HG03045 (cell line): ENCODE measurements around the gene PSMB11.
A peak's percentile ranks its signal among the peaks of the same experiment; 100 is the strongest.

Experiments used
- ATAC-seq: cut with Tn5 transposase; IDR thresholded peaks from one replicate; pipeline ENCODE4 v1.9.1; 2021; ENCODE audit warnings: mild to moderate bottlenecking, moderate library complexity; ENCODE audit not compliant: unreplicated experiment

PSMB11 gene

DNA sequence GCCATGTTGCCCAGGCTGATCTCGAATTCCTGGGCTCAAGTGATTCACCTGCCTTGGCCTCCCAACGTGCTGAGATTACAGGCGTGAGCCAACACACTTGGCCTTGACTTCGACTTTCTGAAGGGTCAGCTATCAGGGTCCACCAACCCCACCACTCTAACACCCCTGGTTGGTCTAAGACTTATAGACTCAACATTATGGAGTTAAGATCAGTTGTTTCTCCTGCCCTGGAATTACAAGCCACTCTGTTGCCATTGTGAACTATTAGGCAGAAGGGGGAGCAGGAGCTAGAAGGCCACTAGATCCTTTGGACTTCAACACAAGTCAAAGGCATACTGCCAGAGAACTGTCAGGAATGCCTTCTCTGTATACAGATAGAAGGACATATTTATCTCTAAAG is 1.9 kb upstream of the PSMB11 start:
- ATAC-seq, result no peak

- ATAC-seq, result no peak
Measured at GRCh38 chr14:23041729-23042128, 283 bp upstream of the PSMB11 start.

DNA sequence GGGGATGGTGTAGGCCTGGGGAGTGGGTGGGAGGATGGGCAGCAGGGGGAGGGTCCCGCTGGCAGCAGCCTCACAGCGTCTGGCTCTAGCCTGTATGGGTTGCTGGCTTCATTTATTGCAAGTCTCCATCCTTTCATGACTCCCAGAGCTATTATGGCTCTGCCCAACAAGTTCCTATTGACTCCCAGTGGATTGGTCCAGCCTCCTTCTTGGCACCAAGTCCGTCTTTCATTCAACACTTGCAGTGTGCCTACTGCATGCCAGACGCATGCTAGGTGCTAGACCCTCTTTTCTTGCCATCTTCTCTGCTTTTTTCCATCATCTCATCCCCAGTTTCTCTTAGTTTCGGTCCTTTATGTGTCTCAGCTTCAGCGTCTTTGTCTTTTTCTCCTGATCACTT is 1.1 kb downstream of the PSMB11 start:
- no peak for ATAC-seq

- no peak for ATAC-seq
Measured at GRCh38 chr14:23043754-23044153, 1.7 kb downstream of the PSMB11 start.

GRCh38 chr14:23044840-23045239 is 2.8 kb downstream of the PSMB11 start:
- ATAC-seq, result no peak

DNA sequence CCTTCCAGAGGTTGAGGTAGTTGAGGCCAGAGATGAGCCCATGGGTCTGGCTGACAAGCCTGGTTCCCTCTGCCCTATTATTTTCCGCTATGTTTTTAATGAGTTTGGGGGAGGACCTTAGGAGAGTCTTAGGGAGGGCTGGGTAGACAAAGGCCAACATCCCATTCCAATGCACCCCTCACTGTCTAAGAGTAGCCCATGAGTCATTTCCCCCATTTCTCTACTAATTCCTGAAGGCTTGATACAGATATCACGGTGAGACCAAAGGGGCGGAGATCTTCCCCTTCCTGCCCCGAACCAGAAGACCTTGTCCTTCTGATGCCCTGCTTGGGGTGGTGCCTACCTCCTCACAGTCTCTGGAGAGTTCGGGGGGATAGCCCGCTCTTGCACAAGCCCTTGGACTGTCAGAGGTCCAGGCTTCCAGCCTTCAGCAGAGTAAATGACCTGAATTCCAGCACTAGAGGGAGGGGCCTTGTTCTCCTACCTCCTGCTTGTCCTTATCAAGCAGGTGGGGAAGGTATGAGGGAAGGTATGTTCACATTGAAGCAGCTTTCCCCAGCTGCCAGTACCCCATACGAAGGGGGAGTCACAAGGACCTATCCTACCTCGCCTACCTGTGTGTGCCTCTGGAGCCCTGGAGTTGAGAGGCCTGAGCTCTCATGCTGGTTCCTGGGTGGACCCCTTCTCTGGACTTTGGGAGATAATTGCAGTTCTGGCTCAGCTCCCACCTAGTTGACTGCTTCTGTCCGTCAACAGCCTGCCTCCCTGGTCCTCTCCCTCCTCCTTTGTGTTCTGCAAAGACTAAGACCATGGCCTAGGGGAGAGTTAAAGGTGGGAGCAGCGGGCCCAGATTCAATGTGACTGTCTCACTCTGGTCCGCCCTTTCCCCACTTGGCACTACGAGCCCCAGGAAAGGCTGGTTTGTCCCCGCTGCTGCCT is 3.7 kb downstream of the PSMB11 start:
- no peak for ATAC-seq

GRCh38 chr14:23047034-23047634 is 5.1 kb downstream of the PSMB11 start:
- ATAC-seq, result no peak

DNA sequence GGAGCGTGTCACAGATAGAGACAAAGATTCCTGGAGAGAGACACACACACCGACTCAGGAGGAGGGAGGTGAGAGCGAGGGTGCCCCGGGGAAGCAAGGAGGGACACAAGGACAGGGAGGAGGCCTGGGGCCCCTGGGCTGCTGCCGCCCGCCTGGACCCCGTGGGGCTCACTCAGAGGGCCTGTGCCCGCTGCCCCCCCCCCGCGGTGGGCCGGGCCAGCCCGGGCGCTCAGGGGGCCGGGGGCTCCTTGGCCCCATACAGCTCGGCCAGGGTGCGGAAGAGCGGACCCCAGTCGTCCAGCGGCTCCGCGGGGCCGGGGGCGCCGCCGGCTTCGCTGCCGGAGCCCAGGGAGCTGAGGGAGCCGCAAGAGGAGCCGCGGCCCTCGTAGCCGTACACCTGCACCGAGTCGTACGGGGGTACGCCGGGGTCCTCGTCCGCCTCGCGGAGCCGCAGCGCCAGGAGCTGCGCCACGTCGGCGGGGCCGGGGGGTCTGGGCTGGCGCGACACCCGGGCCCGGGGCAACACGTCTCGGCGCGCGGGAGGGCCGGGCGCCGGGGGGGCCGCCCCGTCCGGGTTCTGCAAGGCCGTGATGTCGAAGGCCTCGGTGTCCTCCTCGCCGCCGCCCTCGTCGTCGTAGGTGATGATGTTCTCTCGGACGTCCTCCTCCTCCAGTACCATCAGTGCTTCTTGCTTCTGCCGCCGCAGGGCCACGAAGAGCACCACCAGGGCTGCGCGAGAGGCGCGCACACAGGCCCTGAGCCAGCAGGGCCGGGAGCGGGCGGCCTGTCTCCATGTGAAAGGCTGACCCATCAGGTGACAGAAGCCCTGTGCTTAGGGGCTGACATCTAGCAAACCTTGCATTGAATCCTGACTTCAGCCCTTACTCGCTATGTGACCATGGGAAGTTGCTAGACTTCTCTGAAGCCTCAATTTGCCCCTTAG is 6.0 kb downstream of the PSMB11 start:
- no peak for ATAC-seq

GRCh38 chr14:23049011-23049410 is 7.0 kb downstream of the PSMB11 start:
- ATAC-seq, result no peak

- ATAC-seq, result no peak
Measured at GRCh38 chr14:23051141-23052057, 9.4 kb downstream of the PSMB11 start.

DNA sequence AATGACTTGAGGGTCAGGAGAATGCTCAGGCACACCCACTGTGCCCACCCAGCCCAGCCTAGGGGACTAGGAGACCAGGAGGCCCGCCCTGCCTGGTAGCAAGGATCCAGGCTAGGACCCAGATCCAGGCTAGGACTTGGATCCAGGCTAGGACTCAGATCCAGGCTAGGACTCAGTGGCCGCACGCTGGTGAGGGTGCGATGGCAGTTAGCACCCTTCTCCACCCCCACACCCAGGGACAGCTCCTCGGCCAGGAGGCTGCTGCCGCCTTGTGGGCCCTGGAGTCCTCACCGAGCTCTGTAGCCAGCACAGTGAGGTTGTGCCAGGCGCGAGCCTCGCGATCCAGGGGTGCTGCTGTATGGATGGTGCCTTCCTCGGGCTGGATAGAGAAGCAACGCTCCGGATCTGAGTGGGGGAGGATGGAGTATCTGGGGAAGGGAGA is 10.2 kb downstream of the PSMB11 start:
- ATAC-seq, result no peak

DNA sequence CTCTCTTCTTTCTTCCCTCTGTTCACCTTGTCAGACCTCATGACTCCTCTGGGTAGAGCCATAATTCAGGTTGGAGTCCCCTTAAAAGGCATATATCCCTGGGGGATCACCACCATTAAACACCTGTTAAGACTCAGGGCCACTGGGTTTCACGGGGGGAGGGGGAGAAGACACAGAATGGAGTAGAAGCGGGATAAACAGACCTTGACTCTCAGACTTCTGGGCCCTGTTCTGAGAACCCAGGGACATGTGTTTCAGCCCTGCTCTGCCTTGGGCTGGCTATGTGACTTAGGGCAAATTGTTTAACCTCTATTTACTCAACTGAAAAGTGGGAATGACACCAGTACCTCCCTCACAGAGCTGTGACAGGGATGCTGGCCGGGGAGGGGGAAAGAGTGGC is 10.7 kb downstream of the PSMB11 start:
- ATAC-seq, result no peak

GRCh38 chr14:23053426-23053825 is 11.4 kb downstream of the PSMB11 start:
- no peak for ATAC-seq

DNA sequence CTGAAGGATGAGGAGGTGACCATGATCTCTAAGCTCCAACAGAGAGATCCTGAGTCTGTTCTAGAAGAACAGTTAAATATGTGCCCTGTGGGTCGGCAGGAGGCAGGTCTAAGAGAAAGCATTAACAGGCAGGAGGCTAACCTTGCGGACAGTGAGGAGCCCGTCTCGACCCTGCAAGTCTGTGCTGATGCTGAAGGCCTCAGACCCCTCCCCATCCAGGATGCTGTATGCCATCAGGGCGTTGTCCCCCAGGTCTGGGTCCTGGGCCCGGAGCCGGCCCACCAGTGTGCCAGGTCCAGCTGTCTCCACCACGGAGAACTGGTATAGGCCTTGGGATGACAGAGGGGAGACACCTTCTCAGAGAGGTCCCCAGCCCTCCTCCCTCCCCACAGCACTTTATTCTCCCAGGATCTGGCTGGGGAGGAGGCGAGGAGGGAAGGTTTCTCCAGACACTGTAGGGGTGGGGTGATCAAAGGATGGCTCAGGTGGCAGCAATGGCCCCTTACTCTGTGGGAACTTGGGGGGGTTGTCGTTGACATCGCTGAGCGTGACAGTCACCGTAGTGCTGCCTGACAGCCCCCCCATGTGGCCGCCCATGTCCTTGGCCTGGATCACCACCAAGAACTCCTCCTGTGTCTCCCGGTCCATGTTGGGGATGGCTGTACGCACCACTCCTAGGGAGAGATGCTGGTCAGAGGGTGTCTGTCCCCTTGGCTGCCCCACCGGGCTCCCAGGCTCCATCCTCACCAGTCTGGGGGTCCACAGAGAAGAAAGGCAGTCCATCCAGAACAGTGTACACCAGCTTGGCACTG is 12.2 kb downstream of the PSMB11 start:
- no peak for ATAC-seq

GRCh38 chr14:23055147-23055550 is 13.1 kb downstream of the PSMB11 start:
- no peak for ATAC-seq

DNA sequence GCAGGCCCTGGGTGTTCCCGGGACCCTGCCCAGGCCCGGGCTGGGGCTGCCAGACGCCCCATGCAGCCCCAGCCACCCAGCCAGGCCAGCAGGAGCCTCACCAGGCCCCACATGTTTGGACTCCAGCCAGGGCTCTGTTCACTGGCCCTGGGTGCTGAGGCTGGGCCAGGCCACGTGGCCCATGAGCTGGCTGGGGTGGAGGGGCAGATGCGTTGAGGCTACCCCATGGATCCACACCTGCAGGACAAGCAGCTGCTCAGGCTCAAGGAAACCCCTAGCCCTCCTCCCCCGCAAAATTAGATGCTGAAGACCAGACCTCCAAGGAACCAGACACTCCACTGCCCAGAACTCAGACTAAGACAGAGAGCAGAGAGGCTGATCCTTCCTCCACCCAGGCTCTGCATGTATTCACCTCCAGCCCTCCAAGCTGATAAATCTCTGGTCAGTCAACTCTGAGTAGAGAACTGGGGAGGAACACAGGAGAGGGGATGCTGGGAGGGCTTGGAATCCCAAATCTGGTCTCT is 13.7 kb downstream of the PSMB11 start:
- ATAC-seq, result no peak

GRCh38 chr14:23056145-23056955 is 14.3 kb downstream of the PSMB11 start:
- peak; percentile 52 for ATAC-seq
